ENCODE measurements around the gene SBK1.

DNA sequence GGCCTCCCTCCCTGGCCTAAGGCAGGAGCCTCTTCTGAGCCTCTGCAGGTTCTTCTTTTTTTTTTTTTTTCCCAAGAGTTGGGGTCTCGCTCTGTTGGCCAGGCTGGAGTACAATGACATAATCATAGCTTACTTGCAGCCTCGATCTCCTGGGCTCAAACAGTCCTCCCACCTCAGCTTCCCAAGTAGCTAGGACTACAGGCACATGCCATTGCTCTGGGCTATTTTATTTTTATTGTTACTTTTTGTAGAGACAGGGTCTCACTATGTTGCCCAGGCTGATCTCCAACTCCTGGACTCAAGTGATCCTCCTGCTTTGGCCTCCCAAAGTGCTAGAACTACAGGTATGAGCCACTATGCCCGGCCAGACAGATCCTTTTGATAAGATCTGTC, 32.6 kb downstream of the SBK1 start:
- TF ChIP-seq CTCF (conservative IDR thresholded peaks at IDR 0.05; ENCODE audit: low read length) (no peak), EZH2phosphoT487 (IDR thresholded peaks at IDR 0.05; ENCODE audit: borderline replicate concordance, low read depth, low read length) (no peak)

Data from OCI-LY7 (cell line).